ENCODE results near the gene ADGRB2. TPM values are rescaled to one million over a fixed set of nuclear protein-coding genes. Genes with fewer than 3 reads are reported as not detected.

Gene ADGRB2
- total RNA-seq, 1 donor from 2014 or later, result 75.0 TPM

DNA sequence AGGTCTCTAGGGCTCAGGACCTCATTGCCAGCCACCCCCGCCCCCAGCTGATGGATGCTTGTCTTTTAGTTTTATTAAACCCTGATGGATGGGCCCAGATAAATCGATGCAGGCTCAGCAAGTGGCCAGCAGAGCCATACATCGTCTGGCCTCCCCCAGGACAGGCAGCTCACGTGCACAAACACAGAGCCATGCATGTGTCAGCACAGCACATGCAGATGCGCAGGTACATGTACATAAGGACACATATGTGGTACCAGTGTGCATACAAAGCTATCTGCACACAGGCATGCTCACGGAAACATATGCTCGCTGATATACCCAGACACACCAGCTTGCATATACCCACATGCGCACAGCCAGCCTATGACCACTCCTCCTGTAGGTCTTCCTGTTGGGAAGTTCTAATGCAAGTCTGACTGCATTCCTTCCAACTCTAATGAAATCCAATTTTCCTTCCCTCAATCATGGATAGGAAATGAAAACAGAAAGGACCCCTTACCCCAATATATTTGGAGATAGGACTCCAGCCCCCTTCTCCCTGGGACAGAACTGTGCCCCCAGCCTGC lies 61.2 kb downstream of the ADGRB2 start:
- no peak for DNase-seq

- peak; percentile 80 for DNase-seq
Measured at GRCh38 chr1:31701091-31701736, 62.9 kb downstream of the ADGRB2 start.

GRCh38 chr1:31700468-31701090 lies 63.6 kb downstream of the ADGRB2 start:
- no peak for DNase-seq

DNA sequence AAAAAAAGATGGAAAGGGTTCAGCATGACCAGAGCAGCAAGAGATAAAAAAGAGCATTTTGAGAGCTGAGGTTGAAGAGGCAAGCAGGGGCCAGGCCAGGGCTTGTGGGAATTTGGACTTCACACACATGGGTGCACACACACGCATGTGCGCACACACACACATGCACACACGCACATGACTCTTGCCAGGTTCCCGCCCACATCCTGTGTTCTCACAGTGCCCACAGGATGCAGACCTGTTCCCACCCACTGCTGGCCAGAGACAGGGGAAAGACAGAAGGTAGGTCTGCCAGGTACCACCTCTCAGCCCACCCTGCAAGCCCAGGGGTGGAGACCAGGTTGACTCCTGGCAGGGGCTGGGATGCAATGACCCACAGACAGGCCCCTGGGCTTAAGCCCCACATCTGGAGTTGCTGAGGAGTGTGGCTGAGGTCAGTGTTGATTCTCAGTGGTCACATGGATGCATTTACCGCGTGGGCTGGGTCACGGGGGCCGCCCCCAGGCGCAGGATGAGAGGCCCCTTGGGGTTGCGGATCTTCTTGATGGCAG lies 64.7 kb downstream of the ADGRB2 start:
- DNase-seq, result no peak

DNA sequence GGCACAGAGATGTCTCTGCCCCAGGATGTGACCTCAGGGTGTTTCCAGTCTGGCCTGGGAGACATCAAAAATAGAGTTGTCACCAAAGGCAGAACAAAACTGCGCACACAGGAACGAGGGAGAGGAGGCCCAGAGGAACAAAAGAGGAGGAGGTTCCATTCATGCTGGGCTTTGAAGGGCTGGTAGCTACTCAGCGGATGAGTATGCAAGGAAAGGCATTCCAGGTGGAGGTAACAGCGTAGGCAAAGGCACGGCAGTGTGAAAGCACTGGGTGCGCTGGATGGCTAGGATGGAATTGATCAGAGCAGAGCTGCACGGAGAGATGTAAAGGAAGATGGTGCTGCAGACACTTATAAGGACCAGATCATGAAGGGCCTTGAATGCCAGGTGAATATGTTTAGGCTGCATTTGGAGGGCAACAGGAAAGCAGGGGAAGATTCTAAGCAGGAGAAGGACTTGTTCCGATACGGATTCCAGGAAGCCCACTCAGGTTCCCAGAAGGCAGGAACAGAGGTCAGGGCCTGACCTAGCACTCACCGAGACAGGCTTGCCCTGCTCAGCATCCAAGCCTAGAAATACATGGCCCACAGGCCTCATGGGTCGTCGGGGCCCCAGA lies 66.7 kb downstream of the ADGRB2 start:
- DNase-seq, result no peak

DNA sequence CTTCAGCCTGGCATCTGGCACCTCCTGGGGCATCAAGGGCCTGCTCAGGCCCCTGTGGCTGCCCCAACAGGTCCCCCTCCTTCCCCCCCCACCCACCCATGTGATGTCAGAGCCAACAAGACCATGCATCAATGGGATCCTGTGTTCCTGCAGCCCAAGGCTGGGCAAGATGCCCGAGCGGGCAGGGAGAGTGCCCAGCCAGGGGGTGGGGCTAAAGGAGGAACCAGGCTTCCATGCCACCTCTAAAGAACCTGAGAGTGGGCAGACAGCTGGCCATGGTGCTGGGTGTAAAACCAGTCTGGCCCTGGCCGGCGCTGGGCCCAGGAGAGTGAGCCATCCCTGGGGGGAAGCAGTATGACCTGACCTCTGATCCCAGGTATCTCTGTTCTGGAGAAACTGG lies 67.9 kb downstream of the ADGRB2 start:
- peak; percentile 83 for DNase-seq

DNA sequence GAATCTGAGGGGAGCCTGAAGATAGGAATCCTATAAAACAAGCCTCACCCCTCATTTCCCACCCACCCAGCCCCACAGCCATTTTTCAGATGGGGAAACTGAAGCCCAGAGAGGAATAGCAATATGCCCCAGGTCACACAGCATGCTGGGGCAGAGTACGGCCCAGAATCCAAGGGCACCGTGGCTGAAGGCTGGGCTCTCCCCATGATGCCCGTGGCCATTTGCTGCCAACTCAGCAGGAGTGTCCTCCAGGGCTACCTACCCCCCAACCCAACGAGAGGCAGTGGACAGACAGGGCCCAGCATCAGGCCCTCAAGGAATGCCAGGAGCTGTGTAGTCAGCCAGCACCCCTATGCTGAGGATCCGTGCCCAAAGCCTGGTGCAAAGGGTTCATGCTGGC lies 68.8 kb downstream of the ADGRB2 start:
- no peak for DNase-seq

DNA sequence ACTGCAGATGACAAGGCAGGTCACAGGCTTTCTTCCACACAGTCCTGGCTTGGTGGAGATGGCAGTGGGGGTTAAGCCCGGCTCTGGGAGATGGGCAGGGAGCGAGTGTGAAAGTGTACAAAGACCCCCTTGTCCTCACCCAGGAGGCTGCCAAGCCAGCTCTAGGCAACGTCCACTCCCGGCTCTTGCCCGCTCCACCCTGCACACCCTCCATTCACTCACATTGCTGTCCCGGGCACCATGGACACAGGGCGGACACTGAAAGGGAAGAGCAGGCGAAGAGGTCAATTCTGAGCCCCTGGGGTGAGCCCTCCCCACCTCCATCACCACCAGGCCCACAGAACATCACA lies 69.2 kb downstream of the ADGRB2 start:
- DNase-seq, result peak; percentile 77

DNA sequence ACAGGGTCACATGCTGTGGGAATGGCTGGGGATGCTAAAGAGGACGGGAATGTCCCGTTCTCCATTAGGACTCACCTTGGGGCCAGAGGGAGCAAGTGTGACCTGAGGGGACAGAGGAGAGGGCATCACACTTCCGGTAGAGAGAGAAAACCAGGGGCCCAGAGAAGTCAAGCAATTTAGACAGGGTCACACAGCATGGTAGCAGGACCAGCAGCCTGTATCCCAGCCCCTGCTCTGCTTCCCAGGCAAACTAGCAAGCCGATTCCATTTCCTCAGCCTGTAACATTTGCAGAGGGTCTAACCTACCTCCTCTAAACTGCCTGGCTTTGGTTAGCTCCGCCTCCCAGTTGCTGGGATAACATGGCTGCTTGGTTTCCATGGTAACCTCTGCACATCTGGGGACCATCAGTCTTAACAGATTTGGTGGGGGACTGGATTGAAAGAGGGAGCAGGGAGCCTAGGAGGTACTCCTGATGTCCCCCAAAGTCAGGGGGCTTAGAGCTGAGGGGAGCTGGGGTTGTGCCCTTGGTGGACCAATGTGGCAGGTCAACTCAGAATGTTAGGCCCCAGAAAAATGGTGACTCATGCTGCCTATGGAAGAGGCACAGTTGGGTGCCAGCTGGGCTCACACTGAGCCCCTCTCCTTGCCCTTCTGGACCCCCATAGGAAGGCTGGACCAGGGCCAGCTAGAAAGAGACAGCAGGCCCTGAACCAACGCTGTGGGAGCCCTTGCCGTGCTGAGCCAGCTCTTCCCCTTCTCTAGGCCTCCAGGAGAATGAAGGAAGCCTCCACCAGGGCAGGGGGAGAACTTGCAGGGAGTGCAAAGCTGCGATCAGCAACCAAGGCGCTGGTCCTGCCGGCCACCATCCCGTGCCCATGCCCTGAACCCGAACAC lies 69.8 kb downstream of the ADGRB2 start:
- DNase-seq, result no peak

GRCh38 chr1:31693231-31693630 lies 70.9 kb downstream of the ADGRB2 start:
- DNase-seq, result no peak

DNA sequence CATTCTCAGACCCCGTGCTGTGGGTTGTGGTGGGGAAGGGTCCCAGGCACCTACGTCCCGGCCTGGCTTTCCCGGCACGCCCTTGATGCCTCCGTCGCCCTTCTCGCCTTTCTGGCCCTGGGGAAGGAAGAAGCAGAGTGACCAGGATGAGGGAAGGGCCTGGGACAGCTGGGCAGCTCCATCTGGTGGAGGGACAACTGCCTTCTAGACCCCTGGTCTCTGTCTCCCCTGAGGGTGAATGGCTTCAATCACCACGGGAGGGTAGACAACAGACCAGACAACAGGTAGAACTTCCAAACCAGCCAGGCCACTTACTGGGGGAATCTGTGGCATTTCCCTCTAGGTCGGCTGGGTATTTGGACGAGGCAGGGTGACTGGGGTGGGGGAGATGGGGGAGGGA lies 72.2 kb downstream of the ADGRB2 start:
- no peak for DNase-seq

- DNase-seq, result no peak
Measured at GRCh38 chr1:31691446-31691845, 72.7 kb downstream of the ADGRB2 start.

DNA sequence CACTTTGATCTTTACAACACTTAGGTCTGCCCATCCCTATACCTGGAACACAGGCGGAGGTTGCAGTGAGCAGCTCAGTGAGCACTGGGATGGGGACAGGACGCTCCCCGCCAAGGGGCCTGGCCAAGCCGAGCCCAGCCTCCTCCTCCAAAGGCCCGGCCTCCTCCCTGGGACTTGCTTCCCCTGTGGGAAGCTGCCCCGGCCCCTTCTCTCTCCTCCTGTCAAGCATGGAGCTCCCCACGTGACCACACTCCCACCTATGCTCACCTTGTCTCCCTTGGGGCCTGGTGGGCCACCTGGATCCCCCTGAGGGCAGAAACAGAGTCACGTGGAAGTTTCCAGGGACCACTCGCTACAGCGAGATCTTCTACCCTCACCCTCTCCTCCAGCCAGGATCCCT lies 73.2 kb downstream of the ADGRB2 start:
- no peak for DNase-seq

GRCh38 chr1:31689854-31690253 lies 74.3 kb downstream of the ADGRB2 start:
- no peak for DNase-seq

DNA sequence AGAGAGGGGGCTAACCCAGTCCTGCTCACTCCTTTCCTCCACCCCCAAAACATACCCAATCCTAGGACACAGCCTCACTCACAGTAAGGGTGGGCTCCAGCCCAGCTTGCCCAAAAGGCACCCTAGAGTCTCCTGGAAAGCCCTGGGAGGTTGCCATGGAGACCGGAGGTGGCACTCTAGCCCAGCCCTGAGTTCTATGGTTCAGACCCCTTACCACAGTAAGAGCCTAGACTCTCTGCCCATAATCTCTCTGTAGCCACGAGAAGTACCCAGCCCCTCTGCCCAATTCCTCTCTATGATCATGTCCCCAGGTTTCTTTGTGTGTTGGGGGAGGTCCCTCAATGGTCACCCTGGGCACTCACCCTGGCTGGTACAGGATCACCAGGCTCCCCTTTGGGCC lies 74.8 kb downstream of the ADGRB2 start:
- DNase-seq, result no peak

GRCh38 chr1:31688233-31688918 lies 75.8 kb downstream of the ADGRB2 start:
- DNase-seq, result no peak

GRCh38 chr1:31687601-31688000 lies 76.5 kb downstream of the ADGRB2 start:
- DNase-seq, result no peak

DNA sequence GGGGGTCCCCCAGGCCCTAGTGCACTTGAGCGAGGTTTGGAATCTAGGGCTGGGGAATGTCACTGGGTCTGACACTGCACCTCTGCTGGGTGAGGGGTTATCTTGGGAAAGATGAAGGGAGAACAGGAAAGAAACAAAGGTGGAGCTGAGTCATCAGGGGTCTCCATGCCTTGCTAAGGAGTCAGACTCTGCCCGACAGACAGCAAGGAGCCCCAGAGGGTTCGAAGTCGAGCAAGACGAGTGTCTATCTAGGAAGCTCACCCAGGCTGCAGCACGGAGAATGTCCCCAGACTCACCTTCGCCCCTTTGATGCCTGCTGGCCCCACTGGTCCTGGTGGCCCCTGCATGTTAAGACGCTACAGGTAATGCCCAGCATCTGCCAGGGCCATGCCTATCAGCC lies 78.3 kb downstream of the ADGRB2 start:
- no peak for DNase-seq

GRCh38 chr1:31683997-31684396 lies 80.1 kb downstream of the ADGRB2 start:
- no peak for DNase-seq

DNA sequence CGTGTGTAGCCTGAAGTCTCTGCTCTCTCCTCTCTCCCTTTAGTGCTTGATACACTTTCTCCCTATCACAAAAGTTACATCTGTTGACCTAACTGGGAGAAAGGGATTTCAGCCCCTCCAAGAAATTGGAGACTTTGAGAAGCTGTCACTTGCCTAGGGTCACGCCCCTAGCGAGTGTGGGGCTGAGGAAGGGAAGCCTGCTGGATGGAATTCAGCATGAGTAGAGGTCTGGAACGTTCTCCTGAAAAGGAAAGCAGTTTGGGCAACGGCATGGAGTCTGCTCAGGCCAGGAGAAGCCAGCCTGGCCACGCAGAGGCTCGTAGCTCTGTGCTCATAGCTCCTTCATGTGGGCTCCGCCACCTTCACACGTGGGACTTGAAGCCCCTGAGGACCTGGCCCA lies 82.7 kb downstream of the ADGRB2 start:
- DNase-seq, result no peak

GRCh38 chr1:31679676-31680230 lies 84.4 kb downstream of the ADGRB2 start:
- no peak for DNase-seq
